Hematopoietic multipotent progenitor cell treated with erythropoietin and hydrocortisone succinate and interleukin-3 and kit ligand, for 6 days (in vitro differentiated cells): Measurements from ENCODE around the gene LNX2.

Experiments
- DNase-seq: peaks from one replicate; pipeline ENCODE4 v3.0.0-alpha.2; 2015

LNX2 gene

GRCh38 chr13:27605099-27605498 lies 15.2 kb downstream of the LNX2 start:
- peak; percentile 63 for DNase-seq

- DNase-seq, result no peak
Measured at GRCh38 chr13:27601803-27602202, 18.5 kb downstream of the LNX2 start.

GRCh38 chr13:27601208-27601607 lies 19.1 kb downstream of the LNX2 start:
- DNase-seq, result no peak

- peak; percentile 83 for DNase-seq
Measured at GRCh38 chr13:27600711-27601110, 19.6 kb downstream of the LNX2 start.

DNA sequence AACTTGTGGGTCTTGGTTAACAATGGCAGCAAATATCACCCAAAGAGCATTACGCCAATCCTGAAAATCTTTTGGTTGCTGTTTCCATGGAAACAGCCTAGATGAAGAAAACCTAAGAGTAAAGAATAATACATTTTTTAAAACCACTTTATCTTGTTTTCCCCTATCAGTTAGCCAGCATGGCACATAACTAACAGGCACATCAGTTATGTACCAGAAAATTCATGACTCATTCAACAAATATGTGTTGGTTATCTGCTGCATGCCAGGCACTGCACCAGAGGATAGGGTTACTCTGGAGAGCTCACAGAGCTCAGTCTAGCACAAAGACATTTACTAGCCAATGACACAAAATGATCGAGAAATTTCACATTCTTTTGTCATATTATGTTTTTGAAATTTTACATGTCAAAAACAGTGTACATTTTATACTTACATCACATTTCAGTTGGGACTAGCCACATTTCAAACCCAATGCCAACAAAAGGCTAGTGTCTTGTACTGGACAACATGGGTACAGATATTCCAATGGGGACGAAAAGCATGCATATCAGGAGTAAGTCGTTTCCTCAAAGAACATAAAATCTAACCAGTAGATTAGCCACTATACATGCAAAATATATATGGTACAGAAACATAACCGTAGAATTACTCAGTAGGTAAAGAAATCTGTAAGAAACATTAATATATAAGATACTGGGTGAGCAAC lies 20.3 kb downstream of the LNX2 start:
- peak; percentile 95 for DNase-seq

GRCh38 chr13:27599096-27599495 lies 21.2 kb downstream of the LNX2 start:
- no peak for DNase-seq

GRCh38 chr13:27595055-27595811 lies 25.1 kb downstream of the LNX2 start:
- DNase-seq, result peak; percentile 81

DNA sequence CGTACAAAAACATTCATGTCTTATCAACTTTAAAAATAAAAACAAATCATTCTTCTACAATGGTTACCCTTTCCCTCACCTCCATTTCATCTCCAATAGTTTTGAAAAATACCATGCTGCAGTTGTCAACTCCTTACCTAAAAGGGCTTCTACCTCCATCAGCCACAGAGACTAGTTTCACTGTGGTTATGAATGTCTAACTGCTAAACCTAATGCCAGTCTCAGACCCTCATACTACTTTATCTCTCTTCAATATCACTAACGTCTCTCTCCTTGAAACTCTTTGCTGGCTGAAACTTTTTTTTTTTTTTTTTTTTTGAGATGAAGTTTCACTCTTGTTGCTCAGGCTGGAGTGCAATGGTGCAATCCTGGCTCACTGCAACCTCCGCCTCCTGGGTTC lies 27.1 kb downstream of the LNX2 start:
- DNase-seq, result no peak

DNA sequence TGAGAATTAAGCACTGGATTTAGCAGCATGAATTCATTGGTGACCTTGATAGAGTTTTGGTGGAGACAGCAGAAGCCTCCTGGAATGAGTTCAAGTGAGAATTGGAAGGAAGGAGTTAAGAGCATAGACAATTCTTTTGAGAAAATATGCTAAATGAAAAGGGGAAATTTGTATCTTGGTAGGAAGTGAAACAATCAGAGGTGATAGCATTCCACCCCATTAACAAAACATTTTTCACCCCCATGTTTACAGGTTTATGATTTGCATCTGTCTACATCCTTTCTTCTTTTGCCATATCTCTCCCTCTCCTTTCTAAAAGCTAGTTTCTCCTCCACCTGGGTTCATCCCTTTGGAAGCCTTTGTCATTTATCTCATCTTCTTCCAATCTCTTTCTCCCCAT lies 27.5 kb downstream of the LNX2 start:
- no peak for DNase-seq

- no peak for DNase-seq
Measured at GRCh38 chr13:27588405-27588804, 31.9 kb downstream of the LNX2 start.

DNA sequence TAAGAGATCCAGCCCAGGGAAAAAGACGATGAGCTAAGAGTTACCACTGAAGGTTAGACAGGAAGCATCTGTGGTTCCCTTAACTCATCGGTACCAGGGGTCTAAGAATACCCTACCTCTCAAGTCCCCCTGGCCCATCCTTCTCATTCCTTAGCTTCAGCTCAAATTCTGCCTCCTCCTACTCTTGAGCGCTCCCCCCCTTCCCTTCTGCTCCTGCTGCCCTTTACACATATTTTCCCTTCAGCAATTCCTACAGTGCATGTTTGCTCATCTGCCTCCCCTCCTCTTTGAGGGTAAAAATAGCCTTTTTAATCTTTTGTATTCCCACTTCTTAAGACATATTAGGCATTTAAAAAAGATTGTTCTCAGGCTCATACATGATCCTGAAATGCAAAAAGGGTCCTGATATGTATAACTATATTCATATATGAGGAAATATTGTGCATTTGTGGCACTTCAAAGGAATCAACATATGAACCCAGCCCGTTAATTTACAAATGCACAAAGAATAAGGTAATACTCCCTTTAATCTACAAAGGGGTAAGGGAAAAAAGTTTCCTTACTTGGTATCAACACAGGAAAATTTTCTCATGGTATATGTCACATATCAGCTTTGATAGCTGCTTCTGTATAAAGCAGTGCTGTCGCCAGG lies 33.1 kb downstream of the LNX2 start:
- DNase-seq, result no peak

DNA sequence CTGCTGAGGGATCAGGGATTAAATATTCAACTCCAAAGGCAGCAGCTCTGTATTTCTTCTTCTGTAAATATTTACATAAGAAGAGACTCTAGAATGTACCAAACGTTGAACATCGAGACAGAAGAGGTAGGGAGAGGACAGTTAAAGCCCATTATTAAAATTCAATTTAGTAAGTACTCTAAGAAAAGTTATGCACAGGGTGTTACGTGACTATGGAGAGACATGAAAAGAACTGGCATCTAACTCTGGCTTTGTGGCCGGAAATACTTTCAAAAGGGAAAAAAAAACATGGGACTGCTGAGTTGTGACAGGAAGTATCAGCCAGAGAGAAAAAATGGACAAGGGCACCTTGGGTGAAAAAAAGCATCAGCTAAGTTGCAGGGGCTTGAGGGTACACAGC lies 36.7 kb downstream of the LNX2 start:
- no peak for DNase-seq

GRCh38 chr13:27578121-27579030 lies 42.0 kb downstream of the LNX2 start:
- no peak for DNase-seq

DNA sequence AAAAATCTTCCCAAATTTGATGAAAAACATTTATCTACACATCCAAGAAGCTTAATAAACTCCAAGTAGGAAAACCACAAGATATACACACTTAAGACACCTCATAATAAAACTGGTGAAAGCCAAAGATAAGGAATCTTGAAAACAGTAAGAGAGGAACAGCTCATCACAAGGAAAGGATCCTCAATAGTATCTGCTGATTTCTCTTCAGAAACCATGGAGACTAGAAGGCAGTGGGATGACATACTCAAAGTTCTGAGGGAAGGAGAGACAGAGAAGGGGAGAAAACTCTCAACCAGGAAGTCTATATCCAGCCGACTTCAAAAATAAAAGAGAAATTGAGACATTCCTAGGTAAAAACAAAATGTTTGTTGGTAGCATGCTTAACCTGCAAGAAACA lies 45.7 kb downstream of the LNX2 start:
- peak; percentile 28 for DNase-seq

DNA sequence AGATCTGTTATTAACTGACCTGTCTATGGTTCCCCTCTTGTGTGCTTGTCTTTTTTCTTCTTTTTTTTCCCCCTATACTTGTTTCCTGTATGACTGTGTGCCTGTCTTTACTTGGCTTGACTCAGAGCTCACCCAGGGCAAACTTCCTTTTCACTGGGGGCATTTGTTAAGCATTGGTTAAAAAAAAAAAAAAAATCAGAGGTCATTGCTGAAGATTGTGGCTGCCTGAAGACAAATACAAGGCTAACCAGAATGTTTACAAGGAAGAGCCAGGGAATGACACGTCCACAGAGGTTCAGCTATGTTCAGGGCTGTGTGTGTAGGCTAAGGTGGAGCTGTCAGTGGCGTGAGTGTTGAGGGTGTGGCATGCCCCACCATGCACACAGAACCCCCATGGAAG lies 47.1 kb downstream of the LNX2 start:
- DNase-seq, result no peak

- no peak for DNase-seq
Measured at GRCh38 chr13:27572234-27572901, 48.0 kb downstream of the LNX2 start.

DNA sequence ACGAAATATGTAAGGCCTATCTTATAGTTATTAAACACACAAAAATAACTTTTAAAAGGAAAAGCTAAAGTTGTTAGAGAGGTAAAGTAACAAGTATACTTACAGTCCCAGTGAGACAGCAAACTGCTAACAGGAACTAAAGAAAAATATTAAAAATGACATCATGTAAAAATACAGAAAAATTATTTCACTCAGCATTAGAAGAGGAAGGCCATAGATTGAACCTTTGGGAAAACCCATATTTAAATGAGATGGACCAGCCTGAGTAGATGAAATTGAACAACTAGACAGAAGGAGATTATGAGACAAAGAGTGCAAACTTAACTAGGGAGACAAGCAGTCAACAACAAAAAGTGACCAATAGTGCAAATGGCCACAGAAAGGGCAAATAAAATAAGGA lies 49.4 kb downstream of the LNX2 start:
- no peak for DNase-seq

DNA sequence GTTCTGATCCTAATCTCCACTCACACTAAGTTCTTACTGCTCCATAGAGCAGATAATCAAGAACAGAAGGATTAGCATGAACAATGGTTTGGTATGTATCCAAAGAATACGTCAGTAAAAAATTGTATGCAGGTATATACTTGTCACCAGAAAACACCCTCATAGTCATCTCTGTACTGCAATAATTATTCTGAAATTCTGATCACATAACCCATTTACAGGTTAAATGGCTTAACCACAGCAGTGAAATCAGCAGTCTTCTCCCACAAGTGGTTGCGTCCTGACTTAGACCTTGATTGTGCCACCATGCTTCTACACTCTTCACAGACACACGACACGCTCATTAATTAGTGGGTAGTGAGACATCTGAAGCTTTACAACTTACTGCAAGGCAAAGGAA lies 50.9 kb downstream of the LNX2 start:
- DNase-seq, result no peak

DNA sequence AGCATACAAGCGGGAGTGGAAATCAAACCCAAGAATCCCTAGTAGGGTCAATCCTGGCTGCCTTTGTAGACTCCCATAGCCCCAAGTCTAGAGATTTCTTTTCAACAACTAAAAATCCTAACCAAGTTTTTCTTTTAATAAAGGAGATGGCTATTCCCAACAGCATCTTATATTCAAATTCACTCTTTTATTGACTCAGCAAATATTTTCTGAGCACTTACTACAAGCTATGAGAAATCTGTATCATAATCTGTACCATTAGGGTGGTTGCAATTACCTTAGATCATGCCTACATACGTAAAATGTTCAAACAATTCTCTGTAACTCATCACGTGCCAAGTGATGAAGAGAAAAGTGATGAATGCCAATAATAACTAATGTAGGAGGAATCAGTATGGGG lies 54.5 kb downstream of the LNX2 start:
- no peak for DNase-seq

GRCh38 chr13:27562457-27562856 lies 57.9 kb downstream of the LNX2 start:
- no peak for DNase-seq

DNA sequence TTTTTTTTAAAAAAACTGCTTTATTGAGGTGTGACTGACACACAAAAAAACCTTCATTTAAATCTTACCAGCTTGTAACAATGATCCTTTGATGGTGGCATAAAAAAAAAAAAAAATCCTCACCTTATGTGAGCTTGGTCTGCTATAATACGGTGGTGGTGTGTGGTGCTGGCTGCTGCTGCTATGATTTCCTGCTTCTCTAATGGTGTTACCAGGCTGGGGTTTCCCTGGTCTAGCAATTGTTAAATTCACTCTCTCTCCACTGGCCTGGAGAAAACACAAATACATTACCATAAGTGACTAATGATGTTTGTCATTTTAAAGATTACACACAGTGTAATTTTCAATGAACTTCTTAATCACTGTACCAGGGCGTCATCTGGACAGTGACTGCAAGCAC lies 60.6 kb downstream of the LNX2 start:
- DNase-seq, result no peak

- peak; percentile 59 for DNase-seq
Measured at GRCh38 chr13:27556109-27556508, 64.2 kb downstream of the LNX2 start.
